SK-N-MC (cell line): Measurements from ENCODE around the gene PRKD1.

ENCODE experiments used
- EZH2 ChIP-seq: fragments of 200-600 bp; sonication (generic); IDR thresholded peaks from one replicate; pipeline ENCODE4 v1.6.1; 2017; ENCODE audit warnings: antibody characterized with exemption
- POLR2AphosphoS5 ChIP-seq: IDR thresholded peaks from 2 replicates; pipeline ENCODE4 v1.6.1; 2012; ENCODE audit warnings: mild to moderate bottlenecking, low read depth, low read length, borderline replicate concordance

DNA sequence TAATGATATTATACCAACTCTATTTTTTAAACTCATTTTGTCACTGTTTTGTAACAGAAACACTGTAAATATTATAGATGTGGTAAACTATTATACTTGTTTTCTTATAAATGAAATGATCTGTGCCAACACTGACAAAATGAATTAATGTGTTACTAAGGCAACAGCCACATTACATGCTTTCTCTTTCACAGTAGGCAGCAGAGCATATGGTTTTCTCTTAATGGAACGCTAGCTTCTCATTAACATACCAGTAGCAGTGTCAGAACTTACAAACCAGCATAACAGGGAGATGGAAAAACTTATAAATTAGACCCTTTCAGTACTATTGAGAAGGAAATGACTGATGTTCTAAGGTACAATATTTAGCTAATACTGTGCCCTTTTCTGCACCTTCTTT lies 398.8 kb downstream of the PRKD1 start:
- TF ChIP-seq POLR2AphosphoS5 (no peak), EZH2 (no peak)
